Lower lobe of right lung (tissue), 2 donors: ENCODE data around the gene SRRT. TPM values are rescaled to one million over a fixed set of nuclear protein-coding genes. Genes with fewer than 3 reads are reported as not detected.

Experiments
- ATAC-seq, 2 donors: fragments of 200-7000 bp; cut with Tn5 transposase; one replicate each; pipeline ENCODE4 v1.9.1; 2020 to 2022; ENCODE audit warnings: mild to moderate bottlenecking in 2 of 2, moderate library complexity in 2 of 2
- DNase-seq: peaks from one replicate; pipeline ENCODE4 v3.0.0-alpha.2; 2020
- H3K27ac ChIP-seq: fragments of 200-600 bp; one replicate; pipeline ENCODE4 v1.8.0; 2022
- H3K27me3 ChIP-seq: fragments of 200-600 bp; one replicate; pipeline ENCODE4 v1.8.0; 2022; ENCODE audit warnings: low read depth
- H3K36me3 ChIP-seq: fragments of 200-600 bp; one replicate; pipeline ENCODE4 v1.8.0; 2022; ENCODE audit warnings: mild to moderate bottlenecking
- H3K4me1 ChIP-seq: fragments of 200-600 bp; one replicate; pipeline ENCODE4 v1.8.0; 2022
- H3K4me3 ChIP-seq: fragments of 200-600 bp; one replicate; pipeline ENCODE4 v1.8.0; 2022; ENCODE audit warnings: mild to moderate bottlenecking
- H3K9me3 ChIP-seq: fragments of 200-600 bp; one replicate; pipeline ENCODE4 v1.8.0; 2022
- intact Hi-C: fragments of 100-400 bp; cut with DNase I; formaldehyde crosslinking; loops from one replicate; pipeline ENCODE4 v1.11.0; 2022
- total RNA-seq: library from RNA; stranded (reverse); fragmentation: NEBNext Ultra II Directional; extraction: Animal tissue kit (Norgen Biotek cat#: 25700); gene quantifications from one replicate; pipeline ENCODE4 v1.2.1, GENCODE V29; 2021
- TF ChIP-seq, protein P1 (sequence below): fragments of 200-600 bp; IDR thresholded peaks from one replicate; pipeline ENCODE4 v1.8.0; 2022; ENCODE audit warnings: antibody characterized with exemption, mild to moderate bottlenecking
- donor health status: DM: no; HTN: yes; CAD: no; lungs with severe emphysema.

SRRT gene
- total RNA-seq, 1 donor from 2014 or later: 105 TPM

- TF ChIP-seq, protein P1, sequence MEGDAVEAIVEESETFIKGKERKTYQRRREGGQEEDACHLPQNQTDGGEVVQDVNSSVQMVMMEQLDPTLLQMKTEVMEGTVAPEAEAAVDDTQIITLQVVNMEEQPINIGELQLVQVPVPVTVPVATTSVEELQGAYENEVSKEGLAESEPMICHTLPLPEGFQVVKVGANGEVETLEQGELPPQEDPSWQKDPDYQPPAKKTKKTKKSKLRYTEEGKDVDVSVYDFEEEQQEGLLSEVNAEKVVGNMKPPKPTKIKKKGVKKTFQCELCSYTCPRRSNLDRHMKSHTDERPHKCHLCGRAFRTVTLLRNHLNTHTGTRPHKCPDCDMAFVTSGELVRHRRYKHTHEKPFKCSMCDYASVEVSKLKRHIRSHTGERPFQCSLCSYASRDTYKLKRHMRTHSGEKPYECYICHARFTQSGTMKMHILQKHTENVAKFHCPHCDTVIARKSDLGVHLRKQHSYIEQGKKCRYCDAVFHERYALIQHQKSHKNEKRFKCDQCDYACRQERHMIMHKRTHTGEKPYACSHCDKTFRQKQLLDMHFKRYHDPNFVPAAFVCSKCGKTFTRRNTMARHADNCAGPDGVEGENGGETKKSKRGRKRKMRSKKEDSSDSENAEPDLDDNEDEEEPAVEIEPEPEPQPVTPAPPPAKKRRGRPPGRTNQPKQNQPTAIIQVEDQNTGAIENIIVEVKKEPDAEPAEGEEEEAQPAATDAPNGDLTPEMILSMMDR: no peak
- intact Hi-C loops: no loop called here
- H3K4me3 ChIP-seq: peak overlapping the region; percentile 57
- peaks cover 14% of the 10 kb centered on the region for H3K4me1 ChIP-seq
- H3K9me3 ChIP-seq: no peaks in the 10 kb centered on the region
- no peak for DNase-seq
- H3K27me3 ChIP-seq: no peaks in the 10 kb centered on the region
- H3K27ac ChIP-seq: peak overlapping the region; percentile 87
- no peak for ATAC-seq
- H3K36me3 ChIP-seq: no peaks in the 10 kb centered on the region
Measured at GRCh38 chr7:100836812-100837098, 38.1 kb upstream of the SRRT start.

- H3K4me1 ChIP-seq: peaks cover 14% of the 10 kb centered on the region
- ATAC-seq (peak; percentile 95 to 97), DNase-seq (peak; percentile 93)
- TF ChIP-seq, protein P1: no peak
- intact Hi-C loops: no loop called here
- peak overlapping the region; percentile 87 for H3K27ac ChIP-seq
- no peaks in the 10 kb centered on the region for H3K9me3 ChIP-seq
- H3K4me3 ChIP-seq: peak overlapping the region; percentile 57
- H3K36me3 ChIP-seq: no peaks in the 10 kb centered on the region
- H3K27me3 ChIP-seq: no peaks in the 10 kb centered on the region
Measured at GRCh38 chr7:100837099-100837836, 37.6 kb upstream of the SRRT start.

- TF ChIP-seq, protein P1: no peak
Measured at GRCh38 chr7:100839361-100839760, 35.5 kb upstream of the SRRT start.

DNA sequence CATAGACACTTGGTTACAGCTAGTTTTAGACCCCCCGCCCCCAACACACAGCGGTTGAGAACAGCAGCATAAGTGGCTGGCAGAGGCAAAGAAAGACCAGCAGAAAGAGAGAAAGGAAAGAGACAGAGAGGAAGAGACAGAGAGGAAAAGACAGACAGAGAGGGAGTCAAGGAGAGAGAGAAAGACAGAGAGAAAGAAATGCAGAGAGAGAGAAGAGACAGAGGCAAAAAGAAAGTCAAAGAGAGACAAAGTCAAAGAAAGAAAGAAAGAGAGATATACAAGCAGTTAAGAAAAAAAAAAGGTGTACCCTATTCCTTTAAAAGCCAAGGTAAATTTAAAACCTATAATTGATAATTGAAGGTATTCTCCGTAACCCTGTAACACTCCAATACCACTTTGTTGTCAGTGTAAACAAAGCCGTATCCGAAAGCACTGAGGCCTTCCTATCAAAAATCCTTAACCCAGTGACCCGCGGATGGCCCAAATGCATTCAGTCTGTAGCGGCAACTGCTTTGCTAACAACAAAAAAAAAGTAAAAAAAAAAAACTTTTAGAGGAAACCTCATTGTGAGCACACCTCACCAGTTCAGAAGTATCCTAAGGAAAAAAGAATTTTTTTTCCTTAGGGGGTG is 34.3 kb upstream of the SRRT start:
- Histone ChIP-seq H3K36me3 (no peaks in the 10 kb centered on the region), H3K4me3 (no peak overlapping the region), H3K27me3 (no peaks in the 10 kb centered on the region), H3K9me3 (no peaks in the 10 kb centered on the region), H3K4me1 (peaks cover 14% of the 10 kb centered on the region), H3K27ac (no peak overlapping the region)
- TF ChIP-seq, protein P1: no peak
- DNase-seq: no peak
- ATAC-seq: no peak
- intact Hi-C loops: no loop called here

More at GRCh38 chr7:100839361-100839760, 35.5 kb upstream of the SRRT start:
- DNase-seq: no peak
- Histone ChIP-seq H3K4me3 (no peak overlapping the region), H3K9me3 (no peaks in the 10 kb centered on the region), H3K36me3 (no peaks in the 10 kb centered on the region), H3K27me3 (no peaks in the 10 kb centered on the region), H3K4me1 (peaks cover 14% of the 10 kb centered on the region), H3K27ac (no peak overlapping the region)
- no peak for ATAC-seq
- intact Hi-C loops: no loop called here

- TF ChIP-seq, protein P1: no peak
- H3K36me3 ChIP-seq: no peaks in the 10 kb centered on the region
- intact Hi-C loops: no loop called here
- no peak overlapping the region for H3K27ac ChIP-seq
- peaks cover 8% of the 10 kb centered on the region for H3K4me1 ChIP-seq
- DNase-seq (no peak), ATAC-seq (no peak)
- no peaks in the 10 kb centered on the region for H3K9me3 ChIP-seq
- no peak overlapping the region for H3K4me3 ChIP-seq
- H3K27me3 ChIP-seq: no peaks in the 10 kb centered on the region
Measured at GRCh38 chr7:100847360-100847759, 27.5 kb upstream of the SRRT start.
